Transverse colon (tissue), 4 donors: ENCODE results near the gene SERPINH1. TPM values are rescaled to one million over a fixed set of nuclear protein-coding genes. Genes with fewer than 3 reads are reported as not detected.

Experiments
- DNase-seq: peaks from one replicate; pipeline ENCODE4 v3.0.0-alpha.2; 2019
- H3K27ac ChIP-seq, 4 donors: fragments of 200-600 bp; sonication (generic); 2 replicates each; pipeline ENCODE4 v1.5.1; 2016 to 2018; ENCODE audit warnings: inconsistent platforms in 4 of 4
- H3K27me3 ChIP-seq: fragments of 200-600 bp; sonication (generic); 2 replicates; pipeline ENCODE4 v1.5.1; 2017; ENCODE audit warnings: inconsistent platforms
- H3K36me3 ChIP-seq, 4 donors: fragments of 200-600 bp; sonication (generic); 2 replicates each; pipeline ENCODE4 v1.5.1; 2017 to 2019; ENCODE audit warnings: inconsistent platforms in 4 of 4
- H3K4me1 ChIP-seq, 4 donors: fragments of 200-600 bp; sonication (generic); 2 replicates each; pipeline ENCODE4 v1.5.1; 2017 to 2020; ENCODE audit warnings: inconsistent platforms in 4 of 4
- H3K4me3 ChIP-seq, 4 donors: fragments of 200-600 bp; sonication (generic); 1 replicate in 1 of 4; 2 replicates in 3 of 4; pipeline versions ENCODE4 v1.5.1 to v1.6.1; 2017 to 2019; ENCODE audit warnings: inconsistent platforms in 4 of 4
- H3K9me3 ChIP-seq, 2 donors: fragments of 200-600 bp; sonication (generic); 2 replicates each; pipeline ENCODE4 v1.5.1; 2017 to 2019; ENCODE audit warnings: inconsistent platforms in 2 of 2
- EP300 ChIP-seq: sonication (generic); formaldehyde crosslinking; IDR thresholded peaks from one replicate; pipeline ENCODE4 v1.6.1; 2017; ENCODE audit warnings: antibody characterized with exemption, low read depth
- POLR2A ChIP-seq: fragments of 450-650 bp; IDR thresholded peaks from one replicate; pipeline ENCODE4 v1.6.1; 2016; ENCODE audit warnings: antibody characterized with exemption, mild to moderate bottlenecking, moderate library complexity
- POLR2AphosphoS5 ChIP-seq, 3 donors: sonication (generic); formaldehyde crosslinking; IDR thresholded peaks; one replicate each; pipeline ENCODE4 v1.6.1; 2016; ENCODE audit warnings: antibody characterized with exemption in 3 of 3
- WGBS, 2 donors: methylation state at CpG; one replicate each; pipeline ENCODE4 v1.1.5; 2018; ENCODE audit warnings: low coverage in 1 of 2; 5-methylcytosine and 5-hydroxymethylcytosine counted together
- in situ Hi-C, 4 donors: fragments of 200-750 bp; cut with MboI; loops; one replicate each; pipeline versions ENCODE4 v1.15.0 to v1.15.1; 2017; ENCODE audit warnings: low sequenced_read_pairs in 3 of 4, low pct_ligation_motif_present in 1 of 4, low pct_unique_long_range_greater_than_20kb in 1 of 4
- intact Hi-C: fragments of 100-400 bp; cut with DNase I; formaldehyde crosslinking; loops from one replicate; pipeline ENCODE4 v1.15.1; 2023; ENCODE audit warnings: low total_unique reads
- total RNA-seq, 4 donors: library from RNA; depleted of rRNA; stranded (reverse); fragments of >200 nt; gene quantifications; one replicate each; pipeline ENCODE4 v1.1.0, GENCODE V29; 2016
- TF ChIP-seq, protein P1 (sequence below), 5 experiments: fragments of 200-600 bp in 3 of 5; fragments of 450-650 bp in 2 of 5; sonication (generic) in 3 of 5; IDR thresholded peaks; 1 replicate in 2 of 5; 2 replicates in 3 of 5; pipeline ENCODE4 v1.5.1; 2016 to 2017; ENCODE audit warnings: antibody characterized with exemption in 5 of 5, inconsistent platforms in 3 of 5, mild to moderate bottlenecking in 2 of 5, moderate library complexity in 1 of 5

The SERPINH1 gene
- total RNA-seq, 4 donors from 2014 or later, result 34.8 to 169 (median 76.0) TPM

DNA sequence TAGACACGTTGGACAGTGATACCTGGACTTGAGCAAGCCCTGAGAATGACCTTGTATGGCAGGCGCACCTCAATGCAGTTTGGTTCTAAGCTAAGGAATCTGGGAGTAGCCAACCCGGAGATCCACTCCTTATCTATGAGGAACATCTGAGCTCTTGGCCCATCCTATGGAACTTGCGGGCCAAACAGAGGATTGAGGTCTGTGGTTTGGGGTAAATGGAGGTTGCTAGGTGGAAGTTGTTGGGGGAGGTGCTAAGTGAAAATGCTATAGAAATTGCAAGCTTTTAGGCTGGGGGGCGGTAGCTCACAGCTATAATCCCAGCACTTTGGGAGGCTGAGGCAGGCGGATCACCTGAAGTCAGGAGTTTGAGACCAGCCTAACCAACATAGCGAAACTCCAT, 45.2 kb upstream of the SERPINH1 start:
- no peak for DNase-seq
- no peak overlapping the region for H3K4me3 ChIP-seq
- TF ChIP-seq POLR2A (no peak), POLR2AphosphoS5 (IDR thresholded peaks at IDR 0.05) (no peak), EP300 (no peak)
- TF ChIP-seq, protein P1, sequence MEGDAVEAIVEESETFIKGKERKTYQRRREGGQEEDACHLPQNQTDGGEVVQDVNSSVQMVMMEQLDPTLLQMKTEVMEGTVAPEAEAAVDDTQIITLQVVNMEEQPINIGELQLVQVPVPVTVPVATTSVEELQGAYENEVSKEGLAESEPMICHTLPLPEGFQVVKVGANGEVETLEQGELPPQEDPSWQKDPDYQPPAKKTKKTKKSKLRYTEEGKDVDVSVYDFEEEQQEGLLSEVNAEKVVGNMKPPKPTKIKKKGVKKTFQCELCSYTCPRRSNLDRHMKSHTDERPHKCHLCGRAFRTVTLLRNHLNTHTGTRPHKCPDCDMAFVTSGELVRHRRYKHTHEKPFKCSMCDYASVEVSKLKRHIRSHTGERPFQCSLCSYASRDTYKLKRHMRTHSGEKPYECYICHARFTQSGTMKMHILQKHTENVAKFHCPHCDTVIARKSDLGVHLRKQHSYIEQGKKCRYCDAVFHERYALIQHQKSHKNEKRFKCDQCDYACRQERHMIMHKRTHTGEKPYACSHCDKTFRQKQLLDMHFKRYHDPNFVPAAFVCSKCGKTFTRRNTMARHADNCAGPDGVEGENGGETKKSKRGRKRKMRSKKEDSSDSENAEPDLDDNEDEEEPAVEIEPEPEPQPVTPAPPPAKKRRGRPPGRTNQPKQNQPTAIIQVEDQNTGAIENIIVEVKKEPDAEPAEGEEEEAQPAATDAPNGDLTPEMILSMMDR (IDR thresholded peaks at IDR 0.05), result no peak
- H3K27ac ChIP-seq, result no peak overlapping the region
- no peaks in the 10 kb centered on the region for H3K36me3 ChIP-seq
- in situ Hi-C loops (no loop called here), intact Hi-C loops (no loop called here)
- WGBS, 2 donors, result 88 to 96% methylated on average over 4 to 7 of the region's 7 CpGs
- H3K9me3 ChIP-seq, result no peaks in the 10 kb centered on the region
- H3K27me3 ChIP-seq, result no peaks in the 10 kb centered on the region
- H3K4me1 ChIP-seq, result no peaks in the 10 kb centered on the region

DNA sequence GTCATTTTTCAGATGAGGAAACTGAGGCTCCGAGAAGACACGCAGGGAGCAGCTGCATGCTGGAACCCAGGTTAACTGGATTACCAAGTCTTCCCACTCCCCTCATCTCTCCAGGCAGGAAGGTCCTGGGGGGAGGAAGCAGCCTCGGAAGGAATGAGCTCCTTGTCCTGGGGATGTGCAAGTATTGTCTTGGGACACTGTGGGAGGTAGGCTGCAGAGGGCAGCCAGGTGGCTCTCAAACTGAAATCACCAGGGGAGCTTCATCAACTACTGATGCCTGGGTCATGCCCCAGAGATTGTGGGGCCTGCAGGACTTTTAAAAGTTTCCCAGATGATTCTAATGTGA, 43.9 kb upstream of the SERPINH1 start:
- Histone ChIP-seq H3K27me3 (no peaks in the 10 kb centered on the region), H3K4me1 (no peaks in the 10 kb centered on the region), H3K4me3 (no peak overlapping the region), H3K36me3 (no peaks in the 10 kb centered on the region), H3K27ac (no peak overlapping the region), H3K9me3 (no peaks in the 10 kb centered on the region)
- DNase-seq, result no peak
- in situ Hi-C loops (no loop called here), intact Hi-C loops (no loop called here)
- TF ChIP-seq EP300 (no peak), POLR2A (no peak)
- WGBS, 2 donors, result 75% methylated on average over 3 of the region's 3 CpGs; no CpG with 5 or more reads in 1 of the 2 donors

DNA sequence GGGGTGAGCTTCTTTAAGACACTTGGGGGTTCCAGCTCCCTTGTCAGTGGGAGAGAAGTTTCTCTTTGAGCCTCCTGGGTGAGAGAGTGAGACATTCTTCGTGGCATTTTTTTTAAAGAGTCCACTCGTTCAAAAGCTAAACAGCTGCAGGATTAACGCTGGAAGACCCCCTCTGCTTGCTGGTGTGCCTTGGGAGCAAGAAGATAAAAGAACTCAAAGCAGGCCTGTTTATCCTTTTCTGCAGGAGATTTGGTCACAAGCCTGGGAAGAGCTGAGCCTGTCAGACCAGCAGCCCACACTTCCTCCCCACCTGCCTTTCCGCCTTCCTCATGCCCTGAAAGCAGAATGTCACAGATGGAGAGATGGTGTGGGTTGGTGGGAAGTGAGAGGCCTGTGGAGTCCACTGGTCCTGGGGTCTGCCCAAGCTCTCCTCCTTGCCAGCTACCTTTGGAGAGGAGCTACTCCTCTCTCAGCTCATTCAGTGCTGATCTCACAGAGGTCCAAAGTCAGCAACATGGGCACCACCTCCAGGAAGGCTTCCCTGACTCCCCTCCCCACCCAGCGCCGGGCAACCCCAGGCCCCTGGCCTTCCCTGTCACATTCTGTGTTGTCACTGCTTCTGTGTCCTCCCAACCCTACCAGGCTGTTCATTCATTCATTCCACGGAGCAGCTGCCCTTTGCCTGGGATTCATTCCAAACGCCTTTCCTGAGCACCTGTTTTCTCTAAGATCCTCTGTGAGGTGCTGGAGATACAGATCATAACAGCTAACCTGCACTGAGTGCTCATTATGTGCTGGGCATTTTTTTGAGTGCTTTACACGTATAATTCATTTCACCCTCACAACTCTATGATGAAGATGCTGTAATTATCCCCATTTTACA, 43.0 kb upstream of the SERPINH1 start:
- Histone ChIP-seq H3K36me3 (no peaks in the 10 kb centered on the region), H3K4me3 (no peak overlapping the region), H3K27me3 (peaks cover 4% of the 10 kb centered on the region), H3K27ac (no peak overlapping the region), H3K4me1 (peaks cover 0 to 2% (median 0%) of the 10 kb centered on the region in 4 donors), H3K9me3 (no peaks in the 10 kb centered on the region)
- intact Hi-C loops, result no loop called here
- in situ Hi-C loops, result no loop called here
- TF ChIP-seq POLR2A (no peak), POLR2AphosphoS5 (IDR thresholded peaks at IDR 0.05) (no peak), EP300 (no peak)
- TF ChIP-seq, protein P1 (IDR thresholded peaks at IDR 0.05), result no peak
- no peak for DNase-seq
- WGBS, 2 donors, result 40 to 67% methylated on average over 2 to 9 of the region's 9 CpGs

DNA sequence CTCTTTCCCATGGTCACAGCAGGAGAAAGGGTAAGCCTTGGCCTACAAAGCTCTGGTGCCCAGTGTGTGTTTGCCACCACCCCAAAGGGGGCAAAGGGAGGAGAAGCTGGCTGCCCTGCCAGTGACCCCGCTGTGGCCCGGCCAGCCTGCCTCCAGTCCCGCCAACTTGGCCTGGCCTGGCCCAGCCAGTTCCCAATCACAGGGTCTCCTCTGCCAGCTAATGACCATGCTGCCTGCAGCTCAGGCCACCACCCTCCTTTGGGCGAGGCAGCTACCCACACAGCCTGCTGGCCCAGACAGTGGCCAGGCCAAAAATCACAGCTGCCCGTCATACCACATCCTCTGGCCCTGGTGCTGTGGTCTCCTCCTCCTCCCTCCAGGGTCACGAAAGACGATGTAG, 41.4 kb upstream of the SERPINH1 start:
- TF ChIP-seq POLR2A, result no peak
- no peak for TF ChIP-seq EP300
- TF ChIP-seq POLR2AphosphoS5 (IDR thresholded peaks at IDR 0.05), result no peak
- TF ChIP-seq, protein P1 (IDR thresholded peaks at IDR 0.05), result no peak
- H3K27me3 ChIP-seq, result peaks cover 19% of the 10 kb centered on the region
- peaks cover 7 to 14% (median 9%) of the 10 kb centered on the region in 4 donors for H3K4me1 ChIP-seq
- H3K4me3 ChIP-seq, result no peak overlapping the region
- H3K27ac ChIP-seq, result no peak overlapping the region
- 77% methylated on average over 5 of the region's 7 CpGs; no CpG with 5 or more reads in 1 of the 2 donors for WGBS, 2 donors
- H3K36me3 ChIP-seq, result no peaks in the 10 kb centered on the region
- in situ Hi-C loops (no loop called here), intact Hi-C loops (no loop called here)
- H3K9me3 ChIP-seq, result no peaks in the 10 kb centered on the region
- DNase-seq, result no peak
